K562 (cell line): ENCODE data around the gene TMEM88. TPM values are rescaled to one million over a fixed set of nuclear protein-coding genes. Genes with fewer than 3 reads are reported as not detected.

Experiments
- ADNP ChIP-seq: fragments of 200-800 bp; sonication (Bioruptor generic); IDR thresholded peaks from 2 replicates; pipeline ENCODE4 v1.6.1; 2016; ENCODE audit warnings: missing genetic modification characterization, missing compliant biosample characterization
- ATF1 ChIP-seq, 2 experiments: fragments of 450-650 bp in 1 of 2; IDR thresholded peaks; 2 replicates each; pipeline ENCODE4 v1.6.1; 2016; ENCODE audit warnings: missing compliant biosample characterization in 1 of 2, missing genetic modification characterization in 1 of 2
- BRF2 ChIP-seq: IDR thresholded peaks from 3 replicates; pipeline ENCODE4 v1.6.1; 2011; ENCODE audit warnings: borderline replicate concordance, mild to moderate bottlenecking; ENCODE audit not compliant: insufficient read length, insufficient read depth
- CBX8 ChIP-seq: fragments of 200-600 bp; sonication (generic); IDR thresholded peaks from 2 replicates; pipeline ENCODE4 v1.6.1; 2012; ENCODE audit warnings: borderline replicate concordance, mixed run types, low read depth, mild to moderate bottlenecking, moderate library complexity, mixed read lengths, low read length, control low read depth, inconsistent platforms; ENCODE audit not compliant: poor library complexity, severe bottlenecking; ENCODE audit errors: extremely low read depth
- CREBBP ChIP-seq: IDR thresholded peaks from one replicate; pipeline ENCODE4 v1.6.1; 2012; ENCODE audit warnings: low read depth, mild to moderate bottlenecking, control low read depth, inconsistent platforms, low read length
- GTF2B ChIP-seq: IDR thresholded peaks from 2 replicates; pipeline ENCODE4 v1.6.1; 2011; ENCODE audit not compliant: insufficient read length; ENCODE audit errors: extremely low read depth
- HDAC6 ChIP-seq: IDR thresholded peaks from 2 replicates; pipeline ENCODE4 v1.6.1; 2012; ENCODE audit warnings: low read depth, mild to moderate bottlenecking, control low read depth, inconsistent platforms, low read length, moderate library complexity
- L3MBTL2 ChIP-seq: fragments of 450-650 bp; IDR thresholded peaks from 2 replicates; pipeline ENCODE4 v1.6.1; 2016; ENCODE audit warnings: mild to moderate bottlenecking, moderate library complexity
- MLX ChIP-seq, 2 experiments: fragments of 450-650 bp in 1 of 2; sonication (generic) in 1 of 2; formaldehyde crosslinking; conservative IDR thresholded peaks; 2 replicates each; pipeline versions ENCODE4 v1.4.0 to v1.8.1; 2020 to 2022; ENCODE audit warnings: mild to moderate bottlenecking in 1 of 2, missing genetic modification reagents in 1 of 2
- NBN ChIP-seq: fragments of 450-650 bp; IDR thresholded peaks from 2 replicates; pipeline ENCODE4 v1.6.1; 2016; ENCODE audit warnings: low read depth, mild to moderate bottlenecking
- NFXL1 ChIP-seq: fragments of 450-650 bp; formaldehyde crosslinking; IDR thresholded peaks from 2 replicates; pipeline ENCODE4 v1.4.0; 2021; ENCODE audit warnings: mild to moderate bottlenecking
- SMARCE1 ChIP-seq: fragments of 450-650 bp; IDR thresholded peaks from 2 replicates; pipeline ENCODE4 v1.7.1; 2016; ENCODE audit warnings: mild to moderate bottlenecking
- STAT6 ChIP-seq: sonication (generic); formaldehyde crosslinking; IDR thresholded peaks from 2 replicates; pipeline ENCODE4 v1.8.1; 2023; ENCODE audit warnings: mild to moderate bottlenecking, missing genetic modification reagents
- THRB ChIP-seq: fragments of 450-650 bp; formaldehyde crosslinking; conservative IDR thresholded peaks from 2 replicates; pipeline ENCODE4 v1.4.0; 2022; ENCODE audit warnings: mild to moderate bottlenecking, missing genetic modification characterization
- polyA plus RNA-seq, 8 experiments: library from polyadenylated mRNA; depleted of rRNA in 4 of 8; stranded (reverse) in 5 of 8; unstranded in 3 of 8; fragments of >200 nt; fragmentation: Nextera tagmentation in 2 of 8; fragmentation: Illumina TruSeq in 1 of 8; extraction: Ambion mirVana in 2 of 8; extraction: Trizol in 1 of 8; gene quantifications; 2 replicates each; pipeline versions ENCODE4 v1.2.1 to v1.2.3, GENCODE V29; 2011 to 2014; ENCODE audit warnings: inconsistent platforms in 1 of 8, missing spikeins in 1 of 8
- total RNA-seq, 7 experiments: library from RNA; depleted of rRNA in 6 of 7; stranded (reverse); fragments of >200 nt in 6 of 7; fragmentation: Illumina TruSeq in 2 of 7; extraction: Trizol in 2 of 7; gene quantifications; 2 replicates each; pipeline versions ENCODE4 v1.2.1 to v1.2.3, GENCODE V29; 2011 to 2021; ENCODE audit warnings: low replicate concordance in 1 of 7

The TMEM88 gene
- total and polyA plus RNA-seq, 9 of the 15 experiments (the other 6 are each of a cell fraction or from before 2014, with no cell fraction given), result 0.10 to 1.4 (median 0.36) TPM; not detected in 3

GRCh38 chr17:7856811-7857712, 2.2 kb downstream of the TMEM88 start, which contains the start of gene NAA38 (continued):
- TF ChIP-seq CBX8 (no peak), MLX (CRISPR knock-in tag; conservative IDR thresholded peaks at IDR 0.05) (no peak), GTF2B (no peak), ATF1 (CRISPR knock-in tag; IDR thresholded peaks at IDR 0.05) (no peak), ATF1 (tag; IDR thresholded peaks at IDR 0.05) (peak; percentile 54), SMARCE1 (0 out of 2 replicates have a peak, but pooled peaks have one; percentile 34), BRF2 (no peak), CREBBP (no peak), THRB (CRISPR knock-in tag) (no peak), STAT6 (CRISPR knock-in tag) (no peak), NFXL1 (CRISPR knock-in tag) (no peak), HDAC6 (no peak), NBN (no peak; the same call in 1 of the 2 replicates), L3MBTL2 (peak; percentile 61), ADNP (no peak)
